GM21526 (cell line): ENCODE results near the gene CCS.

Source experiments
- ATAC-seq: cut with Tn5 transposase; IDR thresholded peaks from one replicate; pipeline ENCODE4 v1.9.1; 2021; ENCODE audit warnings: moderate library complexity; ENCODE audit not compliant: unreplicated experiment, low FRiP score

CCS gene

DNA sequence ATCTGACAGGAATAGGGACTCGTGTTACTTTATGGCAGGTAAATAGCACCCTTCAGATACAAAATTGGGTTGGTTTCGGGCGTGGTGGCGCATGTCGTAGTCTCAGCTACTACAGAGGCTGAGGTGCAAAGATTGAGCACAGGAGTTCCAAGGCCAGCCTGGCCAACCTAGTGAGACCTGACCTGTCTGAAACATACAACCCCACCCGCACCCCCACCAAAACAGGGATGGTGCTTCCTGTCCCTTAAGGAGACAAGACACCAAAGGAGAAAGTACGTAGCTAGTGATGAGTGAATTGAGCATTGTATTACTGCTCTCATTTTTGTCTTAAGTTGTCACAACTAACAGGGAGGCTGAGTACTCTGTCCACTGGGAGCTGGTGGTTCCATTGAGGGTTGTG, 59.7 kb downstream of the CCS start:
- no peak for ATAC-seq

GRCh38 chr11:66653123-66653522, 60.1 kb downstream of the CCS start:
- no peak for ATAC-seq
